Stimulated activated memory B cell treated with anti-CD40 and anti-IgM and Interleukin-4, amounts not matched to agents 10 μg/mL and 1 μg/mL and 100 μg/mL, for 72 hours (primary cell): ENCODE results near the gene CNOT6.

Source experiments
- ATAC-seq: fragments of 150-1000 bp; cut with Tn5 transposase; 2 replicates; pipeline ENCODE4 v1.10.0; 2021
- H3K27ac Mint-ChIP-seq: one replicate; pipeline ENCODE4 v1.8.0; 2022; ENCODE audit warnings: mild to moderate bottlenecking, mixed read lengths
- H3K27me3 Mint-ChIP-seq: one replicate; pipeline ENCODE4 v1.8.0; 2022; ENCODE audit warnings: mixed read lengths
- H3K36me3 Mint-ChIP-seq: one replicate; pipeline ENCODE4 v1.8.0; 2022; ENCODE audit warnings: mixed read lengths
- H3K4me1 Mint-ChIP-seq: one replicate; pipeline ENCODE4 v1.8.0; 2022; ENCODE audit warnings: mixed read lengths
- H3K4me3 Mint-ChIP-seq: one replicate; pipeline ENCODE4 v1.8.0; 2022; ENCODE audit warnings: mild to moderate bottlenecking, moderate library complexity, mixed read lengths
- H3K9me3 Mint-ChIP-seq: one replicate; pipeline ENCODE4 v1.8.0; 2022; ENCODE audit warnings: mixed read lengths

The CNOT6 gene

DNA sequence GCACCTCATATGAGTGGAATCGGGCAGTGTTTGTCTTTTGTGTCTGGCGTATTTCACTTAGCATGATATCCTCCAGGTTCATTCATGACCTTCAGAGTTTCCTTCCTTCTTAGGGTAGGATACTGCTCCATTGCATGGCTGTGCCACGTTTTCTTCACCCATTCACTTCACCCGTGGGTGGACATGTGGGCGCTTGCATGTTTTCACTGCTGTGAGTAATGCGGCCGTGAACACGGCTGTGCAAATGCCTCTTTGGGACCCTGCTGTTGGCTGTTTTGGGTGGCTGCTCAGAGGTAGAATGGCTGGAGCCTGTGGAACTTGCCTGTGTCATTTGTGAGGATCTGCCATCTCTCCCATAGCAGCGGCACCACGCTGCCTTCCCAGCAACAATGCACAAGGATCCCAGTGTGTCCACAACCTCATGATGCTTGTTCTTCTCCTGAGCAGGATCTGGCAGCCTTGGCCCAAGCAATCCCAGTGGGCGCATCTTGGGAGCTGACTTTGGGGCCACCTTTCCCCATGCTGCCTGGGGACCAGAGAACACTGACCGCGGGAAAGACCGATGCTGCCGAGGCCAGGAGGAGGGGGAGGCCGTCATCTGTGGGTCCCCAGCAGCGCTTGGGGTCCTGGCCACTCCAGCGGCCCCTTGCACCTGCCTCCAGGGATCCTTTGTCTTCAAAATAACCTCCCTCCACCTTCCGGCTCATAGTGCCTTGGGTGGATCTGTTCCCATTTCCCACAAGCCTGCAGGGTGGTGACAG, 99.4 kb downstream of the CNOT6 start:
- Mint-ChIP-seq H3K4me1 (peaks cover 5% of the 10 kb centered on the region), H3K4me3 (no peak overlapping the region), H3K9me3 (peaks cover 4% of the 10 kb centered on the region), H3K27me3 (peaks cover 45% of the 10 kb centered on the region), H3K27ac (no peak overlapping the region), H3K36me3 (no peaks in the 10 kb centered on the region)
- no peak for ATAC-seq

DNA sequence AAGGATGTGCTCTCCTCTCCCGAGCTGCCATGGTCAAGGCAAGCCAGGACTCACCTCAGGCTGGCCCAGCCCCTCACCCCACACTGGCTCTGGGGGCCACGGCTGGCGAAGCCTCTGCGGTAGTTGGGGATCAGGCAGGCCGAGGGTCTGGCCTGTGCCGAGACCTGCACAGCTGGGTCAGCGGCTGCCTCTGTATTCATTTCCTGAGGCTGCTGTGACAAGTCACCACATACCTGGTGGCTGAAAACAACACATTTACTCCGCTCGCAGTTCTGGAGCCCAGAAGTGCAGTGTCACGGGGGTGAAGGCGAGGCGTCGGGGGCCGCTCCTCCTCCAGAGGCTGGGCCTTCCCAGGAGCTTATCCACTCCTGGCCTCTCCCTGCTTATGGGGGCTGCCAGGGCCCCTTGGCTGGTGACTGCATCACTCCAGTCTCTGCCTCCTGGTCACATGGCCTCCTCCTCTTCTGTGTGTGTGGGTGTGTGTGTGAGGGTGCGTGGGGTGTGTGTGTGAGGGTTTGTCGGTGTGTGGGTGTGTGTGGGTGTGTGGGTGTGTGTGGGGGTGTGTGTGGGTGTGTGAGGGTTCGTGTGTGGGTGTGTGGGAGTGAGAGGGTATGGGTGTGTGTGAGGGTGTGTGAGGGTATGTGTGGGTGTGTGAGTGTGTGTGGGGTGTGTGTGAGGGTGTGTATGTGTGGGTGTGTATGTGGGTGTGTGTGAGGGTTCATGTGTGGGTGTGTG, 100.3 kb downstream of the CNOT6 start:
- no peak overlapping the region for H3K27ac Mint-ChIP-seq
- H3K9me3 Mint-ChIP-seq: peaks cover 4% of the 10 kb centered on the region
- H3K4me3 Mint-ChIP-seq: no peak overlapping the region
- peak; percentile 25 for ATAC-seq
- peaks cover 5% of the 10 kb centered on the region for H3K4me1 Mint-ChIP-seq
- H3K27me3 Mint-ChIP-seq: peaks cover 46% of the 10 kb centered on the region
- H3K36me3 Mint-ChIP-seq: no peaks in the 10 kb centered on the region

DNA sequence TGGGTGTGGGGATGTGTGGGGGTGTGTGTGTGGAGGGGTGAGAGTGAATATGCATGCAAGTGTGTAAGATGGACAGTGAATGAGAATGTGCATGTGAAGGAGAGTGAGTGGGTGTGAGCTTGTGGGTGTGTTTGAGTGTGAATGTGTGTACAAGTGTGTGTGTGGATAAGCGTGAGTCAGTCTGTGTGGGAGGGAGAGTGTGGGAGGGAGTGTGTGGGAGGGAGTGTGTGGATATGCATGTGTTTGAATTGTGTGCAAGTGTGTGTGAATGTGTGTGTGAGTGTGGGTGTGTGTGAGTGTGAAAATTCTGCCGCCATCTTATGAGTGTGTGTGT, 100.8 kb downstream of the CNOT6 start:
- Mint-ChIP-seq H3K36me3 (no peaks in the 10 kb centered on the region), H3K27ac (no peak overlapping the region), H3K4me3 (no peak overlapping the region), H3K4me1 (peaks cover 5% of the 10 kb centered on the region), H3K9me3 (peaks cover 4% of the 10 kb centered on the region), H3K27me3 (peaks cover 46% of the 10 kb centered on the region)
- ATAC-seq: no peak

DNA sequence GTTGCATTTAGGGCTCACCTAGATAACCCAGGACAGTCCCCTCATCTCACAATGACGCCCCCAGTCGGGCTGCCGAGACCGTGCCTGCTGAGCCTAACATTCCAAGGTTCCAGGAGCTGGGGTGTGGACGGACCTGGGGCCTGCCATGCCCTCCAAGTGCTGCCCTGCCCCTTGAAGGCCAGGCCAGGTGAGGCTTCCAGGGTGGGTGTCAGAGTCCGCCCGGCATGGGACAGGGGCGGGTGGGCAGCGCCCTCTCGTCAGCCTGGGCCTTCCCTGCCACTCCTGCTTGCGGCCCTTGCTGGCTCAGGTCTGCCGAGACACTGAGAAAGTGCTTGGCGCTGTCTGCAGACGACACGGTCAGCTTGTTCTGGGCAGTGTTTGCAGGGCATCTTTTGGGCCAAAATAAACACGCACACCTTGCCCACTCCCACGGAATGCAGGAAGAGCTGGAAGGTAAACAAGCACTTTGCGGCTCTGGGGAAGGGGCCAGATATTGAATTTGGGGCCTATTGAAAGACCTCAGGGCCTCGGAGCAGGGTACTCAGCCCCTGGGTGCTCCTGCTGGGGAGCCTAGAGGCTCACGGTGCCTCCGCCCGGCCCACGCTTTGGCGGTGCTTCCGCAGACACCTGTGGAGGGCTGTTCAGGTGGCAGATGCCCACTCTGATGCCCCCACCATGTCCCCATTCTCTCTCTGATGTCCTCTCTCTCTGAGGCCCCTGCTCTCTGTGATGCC, 101.4 kb downstream of the CNOT6 start:
- Mint-ChIP-seq H3K36me3 (no peaks in the 10 kb centered on the region), H3K4me3 (no peak overlapping the region), H3K9me3 (peaks cover 4% of the 10 kb centered on the region), H3K4me1 (peaks cover 5% of the 10 kb centered on the region), H3K27ac (no peak overlapping the region), H3K27me3 (peaks cover 49% of the 10 kb centered on the region)
- ATAC-seq: no peak

DNA sequence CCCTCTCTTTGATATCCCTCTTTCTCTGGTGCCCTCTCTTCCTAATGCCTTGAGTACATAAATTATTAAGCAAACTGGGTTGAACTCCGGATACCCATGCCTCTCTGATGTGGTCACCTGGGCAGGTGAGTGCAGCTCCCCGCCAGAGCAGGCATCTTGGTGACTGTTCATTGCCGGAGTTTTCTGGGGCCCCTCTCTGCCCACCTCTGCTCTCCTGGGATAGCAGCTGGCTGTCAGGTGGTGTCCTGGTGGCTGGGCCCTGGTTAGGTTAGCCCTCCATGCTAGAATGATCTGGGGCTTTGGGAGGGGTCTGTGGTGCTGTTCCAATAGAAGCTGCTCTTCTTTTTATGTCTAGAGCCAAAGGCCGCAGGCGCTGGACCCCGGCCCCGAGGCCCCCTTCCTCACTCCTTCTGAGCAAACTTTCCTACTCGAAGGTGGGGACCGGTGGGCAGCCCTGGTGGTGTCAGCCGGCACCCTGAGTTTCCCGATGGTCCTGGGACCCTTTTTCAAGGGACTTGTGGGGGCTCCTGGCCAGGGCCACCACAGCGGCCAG, 102.0 kb downstream of the CNOT6 start:
- Mint-ChIP-seq H3K4me3 (no peak overlapping the region), H3K27me3 (peaks cover 51% of the 10 kb centered on the region), H3K36me3 (no peaks in the 10 kb centered on the region), H3K9me3 (peaks cover 4% of the 10 kb centered on the region), H3K4me1 (peaks cover 5% of the 10 kb centered on the region), H3K27ac (no peak overlapping the region)
- ATAC-seq: no peak

DNA sequence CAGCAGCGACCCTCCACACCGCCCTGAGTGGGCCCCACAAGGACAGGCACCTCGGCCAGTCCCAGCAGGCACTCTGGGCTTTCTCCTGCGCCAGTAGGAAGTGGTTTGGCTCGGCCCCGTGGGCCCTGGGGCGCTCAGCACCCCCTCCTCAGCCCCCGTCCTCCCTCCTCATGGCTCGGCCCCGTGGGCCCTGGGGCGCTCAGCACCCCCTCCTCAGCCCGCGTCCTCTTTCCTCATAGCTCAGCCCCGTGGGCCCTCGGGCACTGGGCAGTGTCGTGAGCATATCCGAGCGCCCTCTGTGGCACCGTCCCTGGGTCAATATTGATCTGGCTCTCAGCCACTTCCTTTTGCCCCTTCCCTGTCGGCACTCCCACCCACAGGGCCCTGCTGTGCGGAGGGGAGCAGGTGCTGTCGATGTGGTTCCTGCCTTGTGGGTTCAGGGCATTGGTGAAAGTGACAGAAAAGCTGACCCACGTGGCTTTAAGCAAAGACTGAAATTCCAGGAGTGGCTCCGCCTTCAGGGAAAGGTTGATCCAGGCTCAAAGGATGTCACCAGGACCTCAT, 102.6 kb downstream of the CNOT6 start:
- no peak overlapping the region for H3K4me3 Mint-ChIP-seq
- H3K27me3 Mint-ChIP-seq: peaks cover 50% of the 10 kb centered on the region
- H3K36me3 Mint-ChIP-seq: no peaks in the 10 kb centered on the region
- H3K4me1 Mint-ChIP-seq: peaks cover 5% of the 10 kb centered on the region
- no peak for ATAC-seq
- peaks cover 4% of the 10 kb centered on the region for H3K9me3 Mint-ChIP-seq
- no peak overlapping the region for H3K27ac Mint-ChIP-seq

DNA sequence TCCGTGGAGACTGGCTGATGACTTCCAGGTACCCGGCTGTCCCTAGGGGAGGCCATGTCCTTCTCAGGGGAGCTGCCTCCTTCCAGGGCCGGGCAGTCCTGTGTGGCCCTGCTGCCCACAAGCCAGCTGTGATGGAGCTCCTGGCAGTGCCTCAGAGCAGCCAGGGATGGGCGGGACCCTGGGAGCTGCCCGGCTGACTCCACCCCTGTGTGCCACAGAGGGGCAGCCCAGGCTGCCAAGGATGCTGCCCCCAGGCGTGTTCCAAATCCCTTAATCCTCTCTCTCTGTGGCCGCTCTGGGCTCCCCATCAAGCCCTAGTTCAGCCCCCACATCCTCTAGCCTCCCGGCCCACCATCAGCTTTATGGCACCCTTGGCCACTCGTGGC, 104.1 kb downstream of the CNOT6 start:
- Mint-ChIP-seq H3K36me3 (no peaks in the 10 kb centered on the region), H3K9me3 (peaks cover 4% of the 10 kb centered on the region), H3K4me3 (no peak overlapping the region), H3K27ac (no peak overlapping the region), H3K27me3 (peaks cover 35% of the 10 kb centered on the region), H3K4me1 (no peaks in the 10 kb centered on the region)
- no peak for ATAC-seq

DNA sequence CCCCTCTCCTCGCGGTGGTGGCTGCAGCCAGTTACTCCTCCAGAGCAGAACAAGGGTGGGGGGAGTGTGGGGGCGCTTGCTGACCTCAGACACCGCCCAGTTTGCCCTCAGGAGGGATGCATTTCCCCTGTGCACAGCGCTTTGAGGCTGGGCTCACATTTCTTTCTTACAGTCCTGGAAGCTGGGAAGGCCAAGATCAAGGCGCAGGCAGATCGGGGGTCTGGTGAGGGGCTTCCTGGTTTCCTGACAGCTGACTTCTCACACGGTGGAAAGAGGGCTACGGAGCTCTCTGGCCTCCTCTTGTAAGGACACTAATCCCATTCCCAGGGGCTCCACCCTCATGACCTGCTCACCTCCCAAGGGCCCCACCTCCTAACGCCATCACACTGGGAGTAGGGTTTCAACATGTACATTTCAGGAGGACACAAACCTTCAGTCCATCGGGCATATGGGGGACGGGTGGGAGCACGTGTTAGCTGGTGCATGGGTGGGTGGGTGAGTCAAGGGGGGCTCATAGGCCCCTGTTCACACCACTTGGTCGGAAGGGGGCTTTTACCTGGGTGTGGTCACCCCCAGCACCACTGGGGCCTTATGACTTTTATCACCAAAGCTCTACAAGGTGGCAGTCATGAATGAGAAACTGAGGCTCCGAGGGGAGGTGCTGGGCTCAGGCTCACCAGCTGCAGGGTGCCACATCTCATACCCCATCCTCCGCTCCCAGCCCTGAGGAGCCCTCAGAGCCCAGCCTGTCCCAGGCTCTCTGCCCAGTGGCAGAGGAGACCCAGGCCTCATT, 104.8 kb downstream of the CNOT6 start:
- no peak for ATAC-seq
- no peaks in the 10 kb centered on the region for H3K4me1 Mint-ChIP-seq
- no peak overlapping the region for H3K27ac Mint-ChIP-seq
- H3K36me3 Mint-ChIP-seq: no peaks in the 10 kb centered on the region
- H3K4me3 Mint-ChIP-seq: no peak overlapping the region
- H3K27me3 Mint-ChIP-seq: peaks cover 28% of the 10 kb centered on the region
- peaks cover 4% of the 10 kb centered on the region for H3K9me3 Mint-ChIP-seq

DNA sequence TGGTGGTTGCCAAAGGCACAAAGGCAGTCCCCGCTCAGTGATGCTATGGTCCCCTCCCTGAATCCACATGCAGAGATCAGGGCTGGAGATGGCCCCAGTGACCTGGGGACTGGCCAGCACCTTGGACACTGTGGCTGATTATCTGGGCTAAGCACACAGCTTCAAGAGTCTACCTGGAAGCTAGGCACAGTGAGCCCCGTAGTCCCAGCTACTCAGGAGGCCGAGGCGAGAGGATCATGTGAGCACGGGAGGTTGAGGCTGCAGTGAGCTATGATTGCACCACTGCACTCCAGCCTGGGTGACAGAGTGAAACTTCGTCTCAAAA, 105.4 kb downstream of the CNOT6 start:
- Mint-ChIP-seq H3K4me1 (no peaks in the 10 kb centered on the region), H3K27ac (no peak overlapping the region), H3K36me3 (no peaks in the 10 kb centered on the region), H3K9me3 (peaks cover 4% of the 10 kb centered on the region), H3K4me3 (no peak overlapping the region), H3K27me3 (peaks cover 24% of the 10 kb centered on the region)
- no peak for ATAC-seq

DNA sequence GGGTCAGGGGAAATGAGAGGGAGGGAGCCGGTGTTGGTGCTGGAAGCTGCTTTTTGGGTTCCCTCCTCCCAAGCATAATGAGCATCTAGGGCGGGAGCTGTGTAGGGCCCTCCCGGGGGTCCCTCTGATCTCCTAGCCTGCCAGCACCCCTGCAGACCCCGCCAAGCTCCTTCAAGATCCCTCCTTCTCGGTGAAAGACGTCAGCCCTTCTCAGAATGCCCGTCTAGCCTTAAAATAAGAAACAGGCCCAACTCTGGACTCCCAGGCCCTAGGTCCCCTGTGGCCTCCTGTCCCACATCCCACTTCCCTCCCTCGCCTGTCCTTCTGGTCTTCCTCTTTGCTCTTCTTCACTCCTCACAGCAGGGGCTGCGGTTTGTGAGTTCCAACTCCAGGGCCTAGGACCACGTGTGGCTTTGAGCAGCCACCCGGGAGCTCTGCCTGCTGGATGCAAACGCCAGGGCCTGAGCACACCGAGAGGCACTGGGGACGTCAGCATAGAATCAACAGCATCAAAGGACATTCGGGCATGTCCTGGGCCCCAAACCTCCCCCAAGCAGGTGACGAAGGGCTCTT, 105.9 kb downstream of the CNOT6 start:
- no peak overlapping the region for H3K4me3 Mint-ChIP-seq
- H3K27ac Mint-ChIP-seq: no peak overlapping the region
- ATAC-seq: no peak
- no peaks in the 10 kb centered on the region for H3K36me3 Mint-ChIP-seq
- peaks cover under 1% of the 10 kb centered on the region for H3K9me3 Mint-ChIP-seq
- peaks cover 24% of the 10 kb centered on the region for H3K27me3 Mint-ChIP-seq
- H3K4me1 Mint-ChIP-seq: no peaks in the 10 kb centered on the region

DNA sequence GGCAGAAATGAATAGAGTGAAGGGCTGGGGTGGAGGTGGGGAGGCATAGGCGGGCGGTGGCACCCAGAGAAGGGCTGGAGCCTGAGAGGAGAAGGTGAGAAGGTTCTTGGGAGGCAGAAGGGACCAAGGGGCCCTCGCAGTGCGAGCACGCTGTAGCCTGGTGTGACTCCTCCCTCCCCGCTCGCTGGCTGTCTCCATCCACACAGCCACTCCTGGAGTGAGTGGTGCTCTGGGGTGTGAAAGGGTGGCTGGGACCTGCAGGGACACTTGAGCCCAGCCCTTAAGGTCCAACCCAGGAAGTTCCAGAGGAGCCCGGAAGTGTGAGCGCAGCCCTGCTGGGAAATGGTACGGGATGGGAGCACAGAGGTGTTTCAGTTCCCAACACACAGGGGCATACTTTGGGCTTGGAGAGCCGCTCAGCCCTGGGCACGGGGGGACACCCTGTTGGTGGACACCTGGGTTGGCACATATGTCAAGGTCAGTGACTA, 106.4 kb downstream of the CNOT6 start:
- Mint-ChIP-seq H3K9me3 (no peaks in the 10 kb centered on the region), H3K4me1 (no peaks in the 10 kb centered on the region), H3K36me3 (no peaks in the 10 kb centered on the region), H3K4me3 (no peak overlapping the region), H3K27ac (no peak overlapping the region), H3K27me3 (peaks cover 24% of the 10 kb centered on the region)
- ATAC-seq: no peak

DNA sequence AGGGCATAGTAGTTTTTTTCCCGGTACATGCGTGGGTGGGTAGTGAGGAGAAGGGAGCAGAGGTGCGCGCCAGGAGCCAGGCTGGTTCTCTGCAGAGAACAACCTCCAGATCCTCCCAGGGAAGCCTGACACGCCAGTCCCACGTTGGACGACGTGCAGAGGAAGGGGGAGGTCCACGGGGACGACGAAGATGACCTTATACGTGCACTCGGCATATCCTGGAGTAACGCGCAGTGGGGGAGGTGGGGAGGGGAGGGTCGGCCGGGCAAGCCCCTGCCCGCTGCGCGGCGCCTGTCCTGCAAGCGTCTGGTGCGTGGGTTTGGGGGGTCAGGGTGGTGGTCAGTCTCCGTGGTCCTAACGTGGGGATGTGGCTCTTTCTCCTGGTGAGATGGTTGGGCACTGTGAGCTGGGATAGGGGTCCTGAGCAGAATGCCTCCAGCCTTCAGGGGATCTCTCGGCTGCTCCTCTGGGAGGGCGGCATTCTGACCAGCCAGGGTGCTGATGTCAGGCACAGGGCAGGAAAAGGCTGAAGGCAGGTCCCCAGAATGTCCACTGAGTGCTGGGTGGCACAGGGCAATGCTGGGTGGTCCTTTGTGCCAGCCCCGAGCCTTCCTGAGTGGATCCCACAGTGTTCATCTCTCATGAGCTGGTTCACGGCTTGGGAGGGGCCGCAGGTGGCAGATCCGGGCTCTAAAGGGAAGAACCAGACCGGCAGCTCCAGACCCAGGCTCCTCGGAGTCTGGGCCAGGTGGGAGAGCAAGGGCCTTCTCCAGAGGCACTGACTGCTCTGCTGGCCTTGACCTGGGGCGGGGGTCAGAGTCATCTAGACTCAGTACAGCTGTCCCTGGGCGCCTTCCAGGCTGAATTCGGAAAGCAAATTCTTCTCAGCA, 107.7 kb downstream of the CNOT6 start:
- Mint-ChIP-seq H3K27ac (no peak overlapping the region), H3K9me3 (no peaks in the 10 kb centered on the region), H3K27me3 (peaks cover 32% of the 10 kb centered on the region), H3K36me3 (no peaks in the 10 kb centered on the region), H3K4me1 (peaks cover 5% of the 10 kb centered on the region), H3K4me3 (no peak overlapping the region)
- no peak for ATAC-seq

DNA sequence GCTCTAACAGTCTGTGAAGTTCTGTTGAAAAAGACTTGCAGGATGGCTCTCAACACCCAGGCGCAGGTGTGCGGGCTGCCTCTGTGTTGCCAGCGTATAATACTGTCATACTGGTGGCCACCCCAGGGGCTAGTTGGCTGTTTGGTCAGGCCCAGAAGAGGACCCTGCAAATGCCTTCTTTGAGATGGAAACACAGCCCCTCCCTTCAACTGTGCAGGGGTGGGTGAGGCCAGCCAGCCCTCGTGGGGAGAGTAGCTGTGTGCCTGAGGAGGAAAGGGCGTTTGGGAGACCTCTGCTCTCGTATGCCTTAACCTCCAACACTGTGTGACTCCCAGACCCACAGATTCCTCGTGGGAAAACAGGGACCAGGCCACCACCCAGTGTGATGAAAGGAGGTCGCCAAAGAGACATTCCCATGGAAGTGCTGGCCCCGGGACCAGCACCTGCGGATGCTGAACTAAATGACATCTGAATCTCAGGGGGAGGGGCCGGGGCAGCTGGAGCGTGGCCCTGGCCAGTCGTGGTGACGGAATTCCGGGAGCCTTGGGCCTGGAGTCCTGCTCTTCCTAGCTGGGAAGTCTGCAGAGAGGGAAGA, 108.4 kb downstream of the CNOT6 start:
- Mint-ChIP-seq H3K4me3 (no peak overlapping the region), H3K4me1 (peaks cover 5% of the 10 kb centered on the region)

More for the DNA sequence above, 108.4 kb downstream of the CNOT6 start:
- Mint-ChIP-seq H3K27me3 (peaks cover 32% of the 10 kb centered on the region), H3K36me3 (no peaks in the 10 kb centered on the region), H3K9me3 (no peaks in the 10 kb centered on the region), H3K27ac (no peak overlapping the region)
- no peak for ATAC-seq
